H9 (cell line): ENCODE results near the gene ANKMY2. TPM values are rescaled to one million over a fixed set of nuclear protein-coding genes. Genes with fewer than 3 reads are reported as not detected.
A peak's percentile ranks its signal among the peaks of the same experiment; 100 is the strongest.
"Not testable (repeated sequence)": the region's sequence is repeated elsewhere in the genome, so short reads cannot be mapped to it uniquely, and the experiment has no call there.

ENCODE experiments used
- DNase-seq: peaks from one replicate; pipeline ENCODE4 v3.0.0-alpha.2; 2017
- H2AFZ ChIP-seq: one replicate; pipeline ENCODE4 v1.6.1; 2013; ENCODE audit warnings: mild to moderate bottlenecking, low read length, control low read depth, moderate library complexity
- H2AK5ac ChIP-seq: 2 replicates; pipeline ENCODE4 v1.6.1; 2013; ENCODE audit warnings: low read length, control low read depth, mixed read lengths; ENCODE audit not compliant: insufficient read length
- H2BK120ac ChIP-seq: one replicate; pipeline ENCODE4 v1.6.1; 2013; ENCODE audit warnings: low read depth, mild to moderate bottlenecking, low read length, control low read depth, inconsistent platforms; ENCODE audit not compliant: poor library complexity, severe bottlenecking
- H2BK12ac ChIP-seq: 2 replicates; pipeline ENCODE4 v1.6.1; 2013; ENCODE audit warnings: low read length, control low read depth, mixed read lengths, low read depth; ENCODE audit not compliant: insufficient read length
- H2BK15ac ChIP-seq: 2 replicates; pipeline ENCODE4 v1.6.1; 2013; ENCODE audit warnings: low read depth, low read length, control low read depth
- H2BK20ac ChIP-seq: one replicate; pipeline ENCODE4 v1.6.1; 2013; ENCODE audit warnings: low read depth, mild to moderate bottlenecking, low read length, control low read depth, inconsistent platforms; ENCODE audit not compliant: poor library complexity, severe bottlenecking
- H2BK5ac ChIP-seq: 2 replicates; pipeline ENCODE4 v1.6.1; 2013; ENCODE audit warnings: low read length, control low read depth, mixed read lengths; ENCODE audit not compliant: insufficient read length
- H3K14ac ChIP-seq: 2 replicates; pipeline ENCODE4 v1.6.1; 2013; ENCODE audit warnings: low read length, control low read depth; ENCODE audit not compliant: insufficient read depth
- H3K18ac ChIP-seq: 2 replicates; pipeline ENCODE4 v1.6.1; 2013; ENCODE audit warnings: low read depth, mild to moderate bottlenecking, mixed read lengths, low read length, control low read depth; ENCODE audit not compliant: insufficient read length
- H3K23ac ChIP-seq: 2 replicates; pipeline ENCODE4 v1.6.1; 2013; ENCODE audit warnings: low read length, control low read depth, mixed read lengths, low read depth; ENCODE audit not compliant: insufficient read length
- H3K23me2 ChIP-seq: 2 replicates; pipeline ENCODE4 v1.6.1; 2013; ENCODE audit warnings: low read depth, mild to moderate bottlenecking, mixed read lengths, low read length, control low read depth; ENCODE audit not compliant: insufficient read length, poor library complexity, severe bottlenecking
- H3K27ac ChIP-seq: 2 replicates; pipeline ENCODE4 v1.5.1; 2013; ENCODE audit warnings: low read length, control low read depth, mixed read lengths, low read depth; ENCODE audit not compliant: insufficient read length
- H3K27me3 ChIP-seq: 2 replicates; pipeline ENCODE4 v1.6.1; 2013; ENCODE audit warnings: low read length, control low read depth, inconsistent platforms; ENCODE audit not compliant: insufficient read depth
- H3K4ac ChIP-seq: 2 replicates; pipeline ENCODE4 v1.6.1; 2013; ENCODE audit warnings: low read depth, mild to moderate bottlenecking, control low read depth, inconsistent platforms, low read length, moderate library complexity
- H3K4me1 ChIP-seq: 2 replicates; pipeline ENCODE4 v1.6.1; 2013; ENCODE audit warnings: low read length, control low read depth, inconsistent platforms; ENCODE audit not compliant: insufficient read depth
- H3K4me2 ChIP-seq: 2 replicates; pipeline ENCODE4 v1.6.1; 2013; ENCODE audit warnings: low read length, control low read depth, mixed read lengths; ENCODE audit not compliant: insufficient read length, insufficient read depth
- H3K56ac ChIP-seq: 2 replicates; pipeline ENCODE4 v1.6.1; 2013; ENCODE audit warnings: low read depth, mild to moderate bottlenecking, mixed read lengths, low read length, control low read depth; ENCODE audit not compliant: insufficient read length
- H3K79me1 ChIP-seq: 2 replicates; pipeline ENCODE4 v1.6.1; 2013; ENCODE audit warnings: low read depth, mild to moderate bottlenecking, moderate library complexity, low read length, control low read depth, inconsistent platforms; ENCODE audit not compliant: insufficient read depth, poor library complexity, severe bottlenecking
- H3K79me2 ChIP-seq: 2 replicates; pipeline ENCODE4 v1.6.1; 2013; ENCODE audit warnings: low read length, control low read depth, inconsistent platforms; ENCODE audit not compliant: insufficient read depth
- H3K9ac ChIP-seq: 2 replicates; pipeline ENCODE4 v1.6.1; 2013; ENCODE audit warnings: low read length, control low read depth, mixed read lengths; ENCODE audit not compliant: insufficient read length; ENCODE audit errors: extremely low read depth
- H3K9me3 ChIP-seq: one replicate; pipeline ENCODE4 v1.6.1; 2013; ENCODE audit warnings: low read depth, low read length, inconsistent platforms; ENCODE audit not compliant: control insufficient read depth
- H3T11ph ChIP-seq: one replicate; pipeline ENCODE4 v1.6.1; 2013; ENCODE audit warnings: mild to moderate bottlenecking, low read length, control low read depth, inconsistent platforms
- H4K20me1 ChIP-seq: one replicate; pipeline ENCODE4 v1.6.1; 2013; ENCODE audit not compliant: control insufficient read depth, insufficient read length, insufficient read depth
- H4K5ac ChIP-seq: 2 replicates; pipeline ENCODE4 v1.6.1; 2013; ENCODE audit warnings: low read depth, mild to moderate bottlenecking, mixed read lengths, low read length, control low read depth; ENCODE audit not compliant: insufficient read length
- H4K8ac ChIP-seq: replicated peaks from 2 replicates; pipeline ENCODE4 v1.6.1; 2013; ENCODE audit warnings: low read length, control low read depth, mixed read lengths, low read depth; ENCODE audit not compliant: insufficient read length
- H4K91ac ChIP-seq: 2 replicates; pipeline ENCODE4 v1.6.1; 2013; ENCODE audit warnings: low read depth, mild to moderate bottlenecking, moderate library complexity, mixed read lengths, low read length, control low read depth; ENCODE audit not compliant: insufficient read length
- H3K27ac Mint-ChIP-seq, 3 experiments: 2 replicates in 2 of 3; 3 replicates in 1 of 3; pipeline ENCODE4 v1.8.0; 2020 to 2021; ENCODE audit warnings: mixed read lengths in 3 of 3, mild to moderate bottlenecking in 1 of 3, moderate library complexity in 1 of 3
- H3K27me3 Mint-ChIP-seq: 2 replicates; pipeline ENCODE4 v1.8.0; 2021; ENCODE audit warnings: low read depth, mild to moderate bottlenecking, moderate library complexity, mixed read lengths
- H3K36me3 Mint-ChIP-seq, 3 experiments: 2 replicates in 2 of 3; 3 replicates in 1 of 3; pipeline ENCODE4 v1.8.0; 2020 to 2021; ENCODE audit warnings: low read depth in 3 of 3, mixed read lengths in 3 of 3; ENCODE audit not compliant: insufficient read depth in 1 of 3
- H3K4me1 Mint-ChIP-seq, 2 experiments: 2 replicates each; pipeline ENCODE4 v1.8.0; 2020; ENCODE audit warnings: mixed read lengths in 2 of 2
- H3K4me3 Mint-ChIP-seq, 2 experiments: 2 replicates in 1 of 2; 3 replicates in 1 of 2; pipeline ENCODE4 v1.8.0; 2020 to 2021; ENCODE audit warnings: mild to moderate bottlenecking in 2 of 2, mixed read lengths in 2 of 2, moderate library complexity in 1 of 2
- H3K9me3 Mint-ChIP-seq, 2 experiments: 2 replicates in 1 of 2; 3 replicates in 1 of 2; pipeline ENCODE4 v1.8.0; 2020; ENCODE audit warnings: mild to moderate bottlenecking in 2 of 2, mixed read lengths in 2 of 2, moderate library complexity in 1 of 2
- CTCF ChIP-seq: fragments of 200-600 bp; sonication (generic); conservative IDR thresholded peaks from 3 replicates; pipeline ENCODE4 v1.8.0; 2021; ENCODE audit warnings: antibody characterized with exemption, mild to moderate bottlenecking
- WGBS: extraction: QIAGEN DNeasy Blood & Tissue Kit; methylation state at CpG from one replicate; pipeline ENCODE4 v1.1.7; 2013; ENCODE audit warnings: missing lambda C conversion rate, low lambda C conversion rate, mixed read lengths; ENCODE audit not compliant: insufficient read length; ENCODE audit errors: extremely low coverage; 5-methylcytosine and 5-hydroxymethylcytosine counted together
- total RNA-seq: library from RNA; stranded (reverse); gene quantifications from 2 replicates; pipeline ENCODE4 v1.2.1, GENCODE V29; 2021

The ANKMY2 gene
- total RNA-seq, 1 experiment from 2014 or later = 12.7 TPM

- Mint-ChIP-seq H3K9me3 (no peaks in the 10 kb centered on the region), H3K4me1 (peaks cover 6% of the 10 kb centered on the region in 2 experiments), H3K27ac (peak overlapping the region in 2 of 3 experiments; percentile 46 to 84; a peak in 3 of 7 replicates), H3K27me3 (no peaks in the 10 kb centered on the region), H3K4me3 (no peak overlapping the region), H3K36me3 (peaks cover 31 to 52% (median 42%) of the 10 kb centered on the region in 3 experiments)
- TF ChIP-seq CTCF = no peak
- H3K4me1 ChIP-seq = no peaks in the 10 kb centered on the region
- H3K27me3 ChIP-seq = no peaks in the 10 kb centered on the region
- no peaks in the 10 kb centered on the region for H3K23me2 ChIP-seq
- no peak overlapping the region for H2BK12ac ChIP-seq
- H3K79me1 ChIP-seq = no peaks in the 10 kb centered on the region
- H2BK20ac ChIP-seq = no peak overlapping the region
- no peaks in the 10 kb centered on the region for H4K20me1 ChIP-seq
- H3K14ac ChIP-seq = no peak overlapping the region
- no peak overlapping the region for H3K4ac ChIP-seq
- no peak overlapping the region for H3K9ac ChIP-seq
- H3K9me3 ChIP-seq = no peaks in the 10 kb centered on the region
- no peak overlapping the region for H2AK5ac ChIP-seq
- H2AFZ ChIP-seq = no peak overlapping the region
- WGBS = no CpG with 5 or more reads among the region's 2 CpGs
- no peak overlapping the region for H4K8ac ChIP-seq
- no peak overlapping the region for H3K18ac ChIP-seq
- H3K4me2 ChIP-seq = no peak overlapping the region
- no peak overlapping the region for H2BK120ac ChIP-seq
- H2BK15ac ChIP-seq = no peak overlapping the region
- no peak overlapping the region for H2BK5ac ChIP-seq
- no peak overlapping the region for H3K27ac ChIP-seq
- no peak overlapping the region for H3K23ac ChIP-seq
- DNase-seq = no peak
- no peak overlapping the region for H4K91ac ChIP-seq
- H3K79me2 ChIP-seq = no peaks in the 10 kb centered on the region
- H4K5ac ChIP-seq = no peak overlapping the region
- H3K56ac ChIP-seq = no peak overlapping the region
- H3T11ph ChIP-seq = no peak overlapping the region
Observed at GRCh38 chr7:16684935-16685334, 39.4 kb upstream of the ANKMY2 start.

- not testable (repeated sequence) for H3K9me3 ChIP-seq, H3K27me3 Mint-ChIP-seq, H2AK5ac ChIP-seq, H3K14ac ChIP-seq, H4K20me1 ChIP-seq, H3K27ac ChIP-seq, H2AFZ ChIP-seq, H3K4ac ChIP-seq, H3K27me3 ChIP-seq, H4K91ac ChIP-seq, H3K23me2 ChIP-seq, H2BK5ac ChIP-seq, H4K8ac ChIP-seq, H3K9me3 Mint-ChIP-seq, H3K4me3 Mint-ChIP-seq, H3K4me2 ChIP-seq, H3K79me2 ChIP-seq, H2BK12ac ChIP-seq, H3K9ac ChIP-seq, H2BK120ac ChIP-seq, H2BK15ac ChIP-seq, H3K4me1 Mint-ChIP-seq, H3K18ac ChIP-seq, DNase-seq, H3T11ph ChIP-seq, H4K5ac ChIP-seq, H3K79me1 ChIP-seq, H3K23ac ChIP-seq, H2BK20ac ChIP-seq, H3K4me1 ChIP-seq, H3K56ac ChIP-seq
- WGBS = no CpG with 5 or more reads among the region's 14 CpGs
- Mint-ChIP-seq H3K36me3 (peaks cover 44 to 70% (median 67%) of the 10 kb centered on the region in 3 experiments), H3K27ac (peak overlapping the region; percentile 19 to 41 (median 32); a peak in 5 of 7 replicates)
Observed at GRCh38 chr7:16678645-16679566, 33.4 kb upstream of the ANKMY2 start.
